Glutamatergic neuron (in vitro differentiated cells): ENCODE results near the gene SLC52A3. TPM values are rescaled to one million over a fixed set of nuclear protein-coding genes. Genes with fewer than 3 reads are reported as not detected.

Source experiments
- DNase-seq: peaks from one replicate; pipeline ENCODE4 v3.0.0; 2022
- H3K27ac Mint-ChIP-seq: one replicate; pipeline ENCODE4 v1.8.0; 2020; ENCODE audit warnings: mild to moderate bottlenecking, mixed read lengths, inconsistent platforms; ENCODE audit not compliant: unreplicated experiment
- H3K27me3 Mint-ChIP-seq: one replicate; pipeline ENCODE4 v1.8.0; 2020; ENCODE audit warnings: mild to moderate bottlenecking, moderate library complexity, mixed read lengths, inconsistent platforms; ENCODE audit not compliant: unreplicated experiment
- H3K36me3 Mint-ChIP-seq: one replicate; pipeline ENCODE4 v1.8.0; 2020; ENCODE audit warnings: mild to moderate bottlenecking, mixed read lengths, inconsistent platforms; ENCODE audit not compliant: unreplicated experiment
- H3K4me1 Mint-ChIP-seq: one replicate; pipeline ENCODE4 v1.8.0; 2020; ENCODE audit warnings: mild to moderate bottlenecking, low read depth, mixed read lengths, inconsistent platforms; ENCODE audit not compliant: unreplicated experiment
- H3K4me3 Mint-ChIP-seq: one replicate; pipeline ENCODE4 v1.8.0; 2020; ENCODE audit warnings: mild to moderate bottlenecking, mixed read lengths, inconsistent platforms; ENCODE audit not compliant: unreplicated experiment
- H3K9me3 Mint-ChIP-seq: one replicate; pipeline ENCODE4 v1.8.0; 2020; ENCODE audit warnings: mild to moderate bottlenecking, moderate library complexity, mixed read lengths, inconsistent platforms; ENCODE audit not compliant: unreplicated experiment
- CTCF ChIP-seq: fragments of 200-600 bp; sonication (generic); IDR thresholded peaks from one replicate; pipeline ENCODE4 v1.5.0; 2021; ENCODE audit not compliant: partially characterized antibody, unreplicated experiment
- total RNA-seq: library from RNA; stranded (reverse); fragmentation: NEBNext Ultra II Directional; extraction: Animal tissue kit (Norgen Biotek cat#: 25700); gene quantifications from one replicate; pipeline ENCODE4 v1.2.1, GENCODE V29; 2021; ENCODE audit not compliant: unreplicated experiment

The SLC52A3 gene
- total RNA-seq, 1 donor from 2014 or later, result not detected

- H3K9me3 Mint-ChIP-seq, result peaks cover 3% of the 10 kb centered on the region
- no peaks in the 10 kb centered on the region for H3K4me1 Mint-ChIP-seq
- no peaks in the 10 kb centered on the region for H3K36me3 Mint-ChIP-seq
- DNase-seq, result no peak
- no peak for TF ChIP-seq CTCF
- no peak overlapping the region for H3K4me3 Mint-ChIP-seq
- peaks cover 2% of the 10 kb centered on the region for H3K27me3 Mint-ChIP-seq
- H3K27ac Mint-ChIP-seq, result no peak overlapping the region
Measured at GRCh38 chr20:757506-757905, 10.8 kb downstream of the SLC52A3 start.

- Mint-ChIP-seq H3K4me3 (no peak overlapping the region), H3K9me3 (peaks cover 3% of the 10 kb centered on the region), H3K36me3 (no peaks in the 10 kb centered on the region), H3K27me3 (peaks cover 2% of the 10 kb centered on the region), H3K4me1 (no peaks in the 10 kb centered on the region), H3K27ac (no peak overlapping the region)
- DNase-seq, result no peak
- TF ChIP-seq CTCF, result no peak
Measured at GRCh38 chr20:755941-756340, 12.4 kb downstream of the SLC52A3 start.

- Mint-ChIP-seq H3K36me3 (no peaks in the 10 kb centered on the region), H3K9me3 (peaks cover 3% of the 10 kb centered on the region), H3K4me3 (no peak overlapping the region), H3K27ac (no peak overlapping the region), H3K4me1 (no peaks in the 10 kb centered on the region), H3K27me3 (peaks cover 2% of the 10 kb centered on the region)
- TF ChIP-seq CTCF, result no peak
- DNase-seq, result no peak
Measured at GRCh38 chr20:754904-755303, 13.4 kb downstream of the SLC52A3 start.

- H3K4me1 Mint-ChIP-seq, result no peaks in the 10 kb centered on the region
- H3K27me3 Mint-ChIP-seq, result peaks cover 2% of the 10 kb centered on the region
Measured at GRCh38 chr20:753897-754635, 14.2 kb downstream of the SLC52A3 start.

More at GRCh38 chr20:753897-754635, 14.2 kb downstream of the SLC52A3 start:
- no peak overlapping the region for H3K4me3 Mint-ChIP-seq
- no peak for DNase-seq
- H3K27ac Mint-ChIP-seq, result no peak overlapping the region
- no peak for TF ChIP-seq CTCF
- no peaks in the 10 kb centered on the region for H3K36me3 Mint-ChIP-seq
- H3K9me3 Mint-ChIP-seq, result peaks cover 2% of the 10 kb centered on the region
